ENCODE results near the gene IDH2.
"Not testable (repeated sequence)": the region's sequence is repeated elsewhere in the genome, so short reads cannot be mapped to it uniquely, and the experiment has no call there.

IDH2 gene

GRCh38 chr15:90114451-90114901 lies 12.2 kb upstream of the IDH2 start:
- Histone ChIP-seq H3K9me3 (ENCODE audit: control insufficient read depth, insufficient read depth, low read length) (peaks cover 10% of the 10 kb centered on the region), H4K20me1 (ENCODE audit: control insufficient read depth, insufficient read depth, low read depth, low read length) (no peaks in the 10 kb centered on the region), H3F3A (ENCODE audit: control insufficient read depth, insufficient read depth) (no peaks in the 10 kb centered on the region), H3K9me2 (replicated peaks; ENCODE audit: control insufficient read depth, low read length) (no peaks in the 10 kb centered on the region), H3K79me2 (ENCODE audit: control insufficient read depth, low read length) (no peaks in the 10 kb centered on the region), H3K27me3 (ENCODE audit: control insufficient read depth, low read length) (no peaks in the 10 kb centered on the region), H3K36me3 (ENCODE audit: control insufficient read depth, low read length) (no peaks in the 10 kb centered on the region), H3K27ac (ENCODE audit: low read depth, low read length) (no peak overlapping the region), H3K4me2 (ENCODE audit: low read length) (no peak overlapping the region), H3K4me1 (ENCODE audit: control insufficient read depth, low read length) (no peaks in the 10 kb centered on the region), H3K4me3 (ENCODE audit: low read length) (no peak overlapping the region)
- no peak for TF ChIP-seq CTCF (IDR thresholded peaks at IDR 0.05; ENCODE audit: low read depth, low read length, poor library complexity, severe bottlenecking)
- TF ChIP-seq EZH2phosphoT487 (IDR thresholded peaks at IDR 0.05; ENCODE audit: borderline replicate concordance, low read length) = no peak

- Histone ChIP-seq H3K9me3 (ENCODE audit: control insufficient read depth, insufficient read depth, low read length) (peaks cover 10% of the 10 kb centered on the region), H3K4me3 (ENCODE audit: low read length) (no peak overlapping the region), H3K4me2 (ENCODE audit: low read length) (no peak overlapping the region), H3K9me2 (replicated peaks; ENCODE audit: control insufficient read depth, low read length) (no peaks in the 10 kb centered on the region), H3K79me2 (ENCODE audit: control insufficient read depth, low read length) (no peaks in the 10 kb centered on the region), H3K27ac (ENCODE audit: low read depth, low read length) (no peak overlapping the region), H3F3A (ENCODE audit: control insufficient read depth, insufficient read depth) (no peaks in the 10 kb centered on the region), H3K27me3 (ENCODE audit: control insufficient read depth, low read length) (no peaks in the 10 kb centered on the region), H3K36me3 (ENCODE audit: control insufficient read depth, low read length) (no peaks in the 10 kb centered on the region), H3K4me1 (ENCODE audit: control insufficient read depth, low read length) (no peaks in the 10 kb centered on the region), H4K20me1 (ENCODE audit: control insufficient read depth, insufficient read depth, low read depth, low read length) (no peaks in the 10 kb centered on the region)
- no peak for TF ChIP-seq EZH2phosphoT487 (IDR thresholded peaks at IDR 0.05; ENCODE audit: borderline replicate concordance, low read length)
- no peak for TF ChIP-seq CTCF (IDR thresholded peaks at IDR 0.05; ENCODE audit: low read depth, low read length, poor library complexity, severe bottlenecking)
These were observed 10.9 kb upstream of the IDH2 start for GRCh38 chr15:90113166-90113565.

GRCh38 chr15:90109163-90109751 lies 7.0 kb upstream of the IDH2 start:
- not testable (repeated sequence) for H3K9me3 ChIP-seq (ENCODE audit: control insufficient read depth, insufficient read depth, low read length); H3K27ac ChIP-seq (ENCODE audit: low read depth, low read length); H3F3A ChIP-seq (ENCODE audit: control insufficient read depth, insufficient read depth); H3K79me2 ChIP-seq (ENCODE audit: control insufficient read depth, low read length); H3K36me3 ChIP-seq (ENCODE audit: control insufficient read depth, low read length); H4K20me1 ChIP-seq (ENCODE audit: control insufficient read depth, insufficient read depth, low read depth, low read length); H3K4me3 ChIP-seq (ENCODE audit: low read length); H3K9me2 ChIP-seq (replicated peaks; ENCODE audit: control insufficient read depth, low read length); H3K27me3 ChIP-seq (ENCODE audit: control insufficient read depth, low read length); H3K4me1 ChIP-seq (ENCODE audit: control insufficient read depth, low read length); H3K4me2 ChIP-seq (ENCODE audit: low read length)

- H3K4me2 ChIP-seq (ENCODE audit: low read length); H3K4me1 ChIP-seq (ENCODE audit: control insufficient read depth, low read length); H3K79me2 ChIP-seq (ENCODE audit: control insufficient read depth, low read length); H3K27ac ChIP-seq (ENCODE audit: low read depth, low read length); H3F3A ChIP-seq (ENCODE audit: control insufficient read depth, insufficient read depth); H3K36me3 ChIP-seq (ENCODE audit: control insufficient read depth, low read length); H3K9me2 ChIP-seq (replicated peaks; ENCODE audit: control insufficient read depth, low read length); H3K27me3 ChIP-seq (ENCODE audit: control insufficient read depth, low read length); H4K20me1 ChIP-seq (ENCODE audit: control insufficient read depth, insufficient read depth, low read depth, low read length); H3K4me3 ChIP-seq (ENCODE audit: low read length); H3K9me3 ChIP-seq (ENCODE audit: control insufficient read depth, insufficient read depth, low read length): not testable (repeated sequence)
These were observed 5.8 kb upstream of the IDH2 start for GRCh38 chr15:90108038-90108437.
